ENCODE data around the gene CASP8AP2.
A peak's percentile ranks its signal among the peaks of the same experiment; 100 is the strongest.
"Not testable (repeated sequence)": the region's sequence is repeated elsewhere in the genome, so short reads cannot be mapped to it uniquely, and the experiment has no call there.

Gene CASP8AP2

DNA sequence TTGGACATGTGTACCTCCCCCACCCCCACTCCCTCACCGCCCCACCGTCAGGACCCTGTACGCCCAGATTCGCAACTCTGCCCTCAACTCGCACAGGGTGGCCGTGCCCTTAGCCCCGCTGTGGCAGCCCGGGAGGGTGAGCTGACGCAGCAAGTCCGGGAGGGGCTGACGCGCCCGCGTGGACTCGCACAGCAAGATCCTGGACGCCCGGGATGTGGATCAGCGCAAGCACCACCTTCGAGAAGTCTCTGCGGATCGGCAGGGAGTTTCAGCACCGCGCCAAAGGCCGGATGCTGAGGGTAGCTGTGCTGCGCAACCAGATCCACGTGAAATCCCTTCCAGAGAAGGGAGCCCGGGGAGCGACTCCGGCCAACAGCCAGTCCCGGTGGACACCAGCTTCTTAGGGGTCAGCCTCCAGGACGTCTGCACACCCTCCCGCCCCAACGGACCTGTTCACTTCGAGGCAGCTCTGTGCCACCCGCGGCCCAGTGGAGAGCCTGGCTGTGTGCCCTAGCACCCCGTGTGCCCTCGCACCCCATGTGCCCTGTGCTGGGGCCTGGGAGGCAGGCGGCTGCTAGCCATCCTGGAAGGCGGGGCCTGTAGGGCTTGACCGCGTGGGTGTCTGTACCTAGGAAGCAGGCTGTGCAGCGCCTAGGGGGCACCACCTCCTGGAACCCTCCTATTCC lies 57.9 kb downstream of the CASP8AP2 start:
- DNase-seq (ENCODE audit: low spot score): peak; percentile 70

DNA sequence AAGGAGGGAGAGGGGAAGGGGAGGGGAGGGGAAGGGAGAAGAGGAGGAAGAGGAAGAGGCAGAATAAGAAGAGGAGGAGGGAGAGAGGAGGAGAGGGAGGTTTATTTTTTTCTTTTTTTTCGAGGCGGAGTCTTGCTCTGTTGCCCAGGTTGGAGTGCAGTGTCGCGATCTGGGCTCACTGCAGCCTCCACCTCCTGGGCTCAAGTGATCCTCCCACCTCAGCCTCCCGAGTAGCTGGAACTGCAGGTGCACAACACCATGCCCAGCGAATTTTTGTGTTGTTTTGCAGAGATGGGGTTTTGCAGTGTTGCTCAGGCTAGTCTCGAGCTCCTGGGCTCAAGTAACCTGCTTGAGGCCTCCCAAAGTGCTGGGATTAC lies 58.4 kb downstream of the CASP8AP2 start:
- DNase-seq (ENCODE audit: low spot score): no peak

DNA sequence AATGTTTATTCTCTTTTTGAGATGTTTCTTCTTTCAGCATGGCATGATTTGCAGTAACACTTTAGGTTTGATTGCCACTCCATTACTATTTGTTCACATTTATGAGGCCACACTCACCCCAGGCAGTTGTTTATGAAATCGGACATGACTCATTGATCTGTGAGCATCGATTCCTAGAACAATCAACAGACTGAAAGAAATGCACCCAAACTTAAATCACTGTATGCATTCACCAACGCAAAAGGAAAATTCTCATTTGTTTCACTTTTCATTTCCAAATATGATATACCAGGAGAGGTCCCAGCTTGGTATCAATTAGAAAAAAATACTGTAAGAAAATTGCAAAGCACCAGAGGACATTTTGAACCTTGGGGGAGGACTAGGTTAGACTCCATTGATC lies 59.2 kb downstream of the CASP8AP2 start:
- DNase-seq (ENCODE audit: low spot score): no peak

GRCh38 chr6:89890845-89891528 lies 61.3 kb downstream of the CASP8AP2 start:
- DNase-seq (ENCODE audit: low spot score): not testable (repeated sequence)

GRCh38 chr6:89892577-89892976 lies 62.9 kb downstream of the CASP8AP2 start:
- DNase-seq (ENCODE audit: low spot score): not testable (repeated sequence)

DNA sequence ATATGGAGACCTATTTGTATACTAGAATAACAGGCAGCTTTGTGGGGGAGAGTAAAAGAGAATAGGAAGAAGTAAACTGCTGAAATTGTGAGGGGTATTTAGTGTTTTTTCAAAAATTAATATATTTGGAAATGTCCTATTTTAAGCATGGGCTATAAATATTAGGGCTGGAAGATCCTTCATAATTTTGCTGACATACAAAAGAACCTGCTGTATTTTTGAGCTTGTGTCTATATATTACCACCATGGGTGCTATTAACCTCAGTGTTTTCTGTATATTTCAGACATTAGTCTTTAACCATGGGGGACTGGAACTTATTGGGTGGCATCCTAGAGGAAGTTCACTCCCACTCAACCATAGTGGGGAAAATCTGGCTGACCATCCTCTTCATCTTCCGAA lies 64.5 kb downstream of the CASP8AP2 start, which contains the start of gene GJA10:
Gene GJA10 (plus strand): TSS at position 301 of the 400 bp plus-strand sequence. CDS start 0 bp downstream, at position 301.
- no peak for DNase-seq (ENCODE audit: low spot score)

DNA sequence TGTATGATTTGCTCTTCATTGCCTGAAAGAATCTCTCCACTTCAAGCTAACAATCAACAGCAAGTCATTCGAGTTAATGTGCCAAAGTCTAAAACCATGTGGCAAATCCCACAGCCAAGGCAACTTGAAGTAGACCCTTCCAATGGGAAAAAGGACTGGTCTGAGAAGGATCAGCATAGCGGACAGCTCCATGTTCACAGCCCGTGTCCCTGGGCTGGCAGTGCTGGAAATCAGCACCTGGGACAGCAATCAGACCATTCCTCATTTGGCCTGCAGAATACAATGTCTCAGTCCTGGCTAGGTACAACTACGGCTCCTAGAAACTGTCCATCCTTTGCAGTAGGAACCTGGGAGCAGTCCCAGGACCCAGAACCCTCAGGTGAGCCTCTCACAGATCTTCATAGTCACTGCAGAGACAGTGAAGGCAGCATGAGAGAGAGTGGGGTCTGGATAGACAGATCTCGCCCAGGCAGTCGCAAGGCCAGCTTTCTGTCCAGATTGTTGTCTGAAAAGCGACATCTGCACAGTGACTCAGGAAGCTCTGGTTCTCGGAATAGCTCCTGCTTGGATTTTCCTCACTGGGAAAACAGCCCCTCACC lies 65.7 kb downstream of the CASP8AP2 start:
- peak; percentile 82 for DNase-seq (ENCODE audit: low spot score)

- not testable (repeated sequence) for DNase-seq (ENCODE audit: low spot score)
Measured at GRCh38 chr6:89910001-89910901, 80.6 kb downstream of the CASP8AP2 start.

DNA sequence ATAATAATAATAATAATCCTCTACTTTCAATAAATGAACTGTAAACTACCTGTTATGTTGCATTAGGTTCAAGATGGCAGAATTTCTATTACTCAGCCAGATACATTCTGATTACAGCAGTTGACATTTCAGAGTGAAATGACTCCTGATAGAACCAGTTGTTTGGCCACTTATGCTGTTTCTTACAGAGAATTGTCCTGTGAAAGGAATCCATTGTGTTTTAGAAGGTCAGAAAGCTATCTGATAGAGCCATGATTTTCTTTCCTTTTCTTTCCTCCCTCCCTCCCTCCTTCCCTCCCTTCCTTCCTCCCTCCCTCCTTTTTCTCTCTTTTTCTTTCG lies 81.2 kb downstream of the CASP8AP2 start:
- no peak for DNase-seq (ENCODE audit: low spot score)

DNA sequence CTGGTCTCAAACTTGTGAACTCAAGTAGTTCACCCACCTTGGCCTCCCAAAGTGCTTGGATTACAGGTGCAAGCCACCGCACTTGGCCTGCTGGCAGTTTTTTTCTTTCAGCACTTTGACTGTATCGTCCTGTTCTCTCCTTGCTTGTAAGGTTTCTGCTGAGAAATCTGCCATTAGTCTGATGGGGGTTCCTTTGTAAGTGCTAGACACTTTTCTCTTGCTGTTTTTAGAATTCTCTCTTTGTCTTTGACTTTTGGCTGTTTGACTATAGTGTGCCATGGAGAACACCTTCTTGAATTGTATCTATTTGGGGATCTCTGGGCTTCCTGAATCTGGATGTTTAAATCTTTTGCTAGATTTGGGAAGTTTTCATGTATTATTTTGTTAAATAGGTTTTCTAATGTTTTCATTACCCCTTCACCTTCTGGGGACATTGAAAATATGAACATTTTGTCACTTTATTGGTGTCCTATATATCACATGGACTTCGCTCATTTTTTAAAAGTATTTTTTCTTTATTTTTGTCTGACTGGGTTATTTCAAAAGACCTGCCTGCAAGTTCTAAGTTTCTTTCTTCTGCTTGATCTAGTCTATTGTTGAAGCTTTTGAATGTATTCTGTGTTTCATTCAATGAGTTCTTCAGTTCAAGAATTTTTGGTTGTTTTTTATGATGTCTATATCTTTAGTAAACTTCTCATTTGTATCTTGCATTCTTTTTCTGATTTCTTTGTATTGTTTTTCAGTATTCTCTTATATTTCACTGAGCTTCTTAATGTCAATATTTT lies 86.6 kb downstream of the CASP8AP2 start:
- no peak for DNase-seq (ENCODE audit: low spot score)

DNA sequence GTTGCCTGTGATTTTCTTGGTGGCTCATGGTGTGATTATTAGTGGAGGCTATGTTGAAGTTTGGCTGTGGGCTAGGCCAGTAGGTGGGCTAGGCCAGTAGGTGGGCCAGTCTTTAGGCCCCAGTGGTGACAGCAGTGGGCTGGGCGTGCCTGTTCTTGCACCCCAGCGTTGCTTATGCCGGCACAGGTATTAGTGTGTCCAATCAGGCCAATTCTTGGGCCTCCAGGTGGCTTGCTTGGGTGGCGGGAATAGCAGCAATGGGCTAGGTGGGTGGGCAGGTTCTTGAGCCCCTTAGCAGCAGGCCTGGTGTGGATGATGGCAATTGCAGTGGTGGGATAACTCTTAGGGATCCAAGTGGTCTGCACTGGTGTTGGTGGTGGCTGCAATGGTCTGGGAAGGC lies 87.5 kb downstream of the CASP8AP2 start:
- DNase-seq (ENCODE audit: low spot score): no peak

GRCh38 chr6:89917801-89918366 lies 88.2 kb downstream of the CASP8AP2 start:
- no peak for DNase-seq (ENCODE audit: low spot score)

All from iPS-NIHi11 (cell line).